Measurements from ENCODE around the gene INTS6L.

The INTS6L gene, protein sequence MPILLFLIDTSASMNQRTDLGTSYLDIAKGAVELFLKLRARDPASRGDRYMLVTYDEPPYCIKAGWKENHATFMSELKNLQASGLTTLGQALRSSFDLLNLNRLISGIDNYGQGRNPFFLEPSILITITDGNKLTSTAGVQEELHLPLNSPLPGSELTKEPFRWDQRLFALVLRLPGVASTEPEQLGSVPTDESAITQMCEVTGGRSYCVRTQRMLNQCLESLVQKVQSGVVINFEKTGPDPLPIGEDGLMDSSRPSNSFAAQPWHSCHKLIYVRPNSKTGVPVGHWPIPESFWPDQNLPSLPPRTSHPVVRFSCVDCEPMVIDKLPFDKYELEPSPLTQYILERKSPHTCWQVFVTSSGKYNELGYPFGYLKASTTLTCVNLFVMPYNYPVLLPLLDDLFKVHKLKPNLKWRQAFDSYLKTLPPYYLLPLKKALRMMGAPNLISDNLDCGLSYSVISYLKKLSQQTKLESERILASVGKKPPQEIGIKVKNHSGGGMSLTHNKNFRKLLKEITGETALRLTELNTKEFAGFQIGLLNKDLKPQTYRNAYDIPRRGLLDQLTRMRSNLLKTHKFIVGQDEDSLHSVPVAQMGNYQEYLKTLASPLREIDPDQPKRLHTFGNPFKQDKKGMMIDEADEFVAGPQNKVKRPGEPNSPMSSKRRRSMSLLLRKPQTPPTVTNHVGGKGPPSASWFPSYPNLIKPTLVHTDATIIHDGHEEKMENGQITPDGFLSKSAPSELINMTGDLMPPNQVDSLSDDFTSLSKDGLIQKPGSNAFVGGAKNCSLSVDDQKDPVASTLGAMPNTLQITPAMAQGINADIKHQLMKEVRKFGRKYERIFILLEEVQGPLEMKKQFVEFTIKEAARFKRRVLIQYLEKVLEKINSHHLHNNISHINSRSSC

DNA sequence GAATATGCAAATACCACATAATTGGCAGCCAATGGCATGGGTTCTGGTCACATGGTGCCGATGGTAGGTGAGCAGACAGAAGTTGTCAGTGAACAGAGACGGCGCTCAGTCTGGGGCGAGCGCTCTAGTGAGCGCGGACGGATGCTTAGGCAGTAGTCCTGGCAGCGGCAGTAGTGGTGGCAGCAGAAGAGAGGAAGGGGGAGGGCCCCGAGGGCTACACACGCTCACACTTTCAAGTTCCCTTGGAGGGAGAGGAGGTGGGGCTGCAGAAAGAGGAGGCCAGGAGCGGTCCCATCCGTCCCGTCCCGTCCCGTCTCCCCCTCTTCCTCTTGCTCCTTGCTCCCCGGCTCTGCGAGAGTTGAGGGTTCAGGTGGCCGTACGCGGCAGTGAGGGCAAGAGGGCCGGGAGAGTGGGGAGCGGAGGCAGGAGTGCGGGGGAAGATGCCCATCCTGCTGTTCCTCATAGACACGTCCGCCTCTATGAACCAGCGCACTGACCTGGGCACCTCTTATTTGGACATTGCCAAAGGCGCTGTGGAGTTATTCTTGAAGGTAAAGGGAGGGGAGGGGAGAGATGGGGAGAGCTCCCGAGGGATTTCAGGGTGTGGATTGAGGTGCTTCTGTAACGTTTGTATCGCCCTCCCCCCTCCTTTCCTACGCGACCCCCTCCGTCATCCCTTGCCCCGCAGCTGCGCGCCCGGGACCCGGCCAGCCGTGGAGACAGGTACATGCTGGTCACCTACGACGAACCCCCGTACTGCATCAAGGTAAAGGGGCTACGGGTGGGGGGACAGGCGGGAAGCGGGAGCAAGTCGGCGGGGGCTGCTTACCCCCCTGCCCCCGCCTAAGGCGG is at the start of gene INTS6L:
Gene INTS6L (plus strand): TSS at position 108 of the 852 bp plus-strand sequence. CDS start 333 bp downstream, at position 441.
- DNase-seq, result peak; percentile 89 to 92
- TF ChIP-seq POLR2A (IDR thresholded peaks at IDR 0.05; ENCODE audit: low read length) (peak; percentile 99), GATA1 (IDR thresholded peaks at IDR 0.05; ENCODE audit: low read depth, low read length) (no peak)

DNA sequence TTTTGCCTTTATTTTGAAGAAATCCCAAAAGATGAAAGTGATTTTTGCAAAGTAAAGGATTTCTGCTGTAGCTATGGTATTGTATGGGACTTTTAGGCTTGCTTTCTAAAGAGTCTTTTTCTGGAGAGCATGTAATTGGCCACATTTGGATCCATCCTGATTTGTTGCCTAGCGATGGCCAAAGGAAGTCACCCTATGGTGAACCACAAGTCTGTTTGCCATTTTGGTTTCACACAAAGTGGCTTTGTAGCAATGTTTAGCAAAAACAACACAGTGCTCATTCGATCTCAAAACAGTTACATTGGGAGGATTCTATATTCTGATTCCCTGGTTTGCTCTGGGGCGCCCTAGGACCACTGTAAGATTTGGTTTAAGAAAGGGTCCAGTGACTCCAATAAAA is 44.1 kb upstream of the INTS6L start:
- DNase-seq, result no peak

DNA sequence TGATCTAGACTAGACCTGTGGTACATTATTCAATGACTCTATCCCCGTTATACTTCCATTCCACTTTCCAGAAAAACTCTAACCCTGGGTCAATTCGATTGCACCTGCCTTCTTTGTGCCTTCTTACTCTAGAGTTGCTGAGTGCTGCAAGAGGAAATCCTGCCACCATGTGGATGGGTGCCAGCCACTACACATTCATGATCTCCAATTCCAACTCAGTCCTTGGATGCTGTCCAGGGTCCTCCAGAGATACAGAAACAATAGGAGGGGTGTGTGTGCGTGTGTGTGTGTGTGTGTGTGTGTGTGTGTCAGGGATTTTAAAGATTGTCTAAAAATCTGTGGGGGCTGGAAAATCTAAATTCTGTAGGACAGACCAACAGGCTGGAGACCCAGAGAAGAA is 42.9 kb upstream of the INTS6L start:
- DNase-seq, result peak; percentile 36 to 49

More for the DNA sequence above, 44.1 kb upstream of the INTS6L start:
- no peak for TF ChIP-seq POLR2A (IDR thresholded peaks at IDR 0.05; ENCODE audit: low read length)

DNA sequence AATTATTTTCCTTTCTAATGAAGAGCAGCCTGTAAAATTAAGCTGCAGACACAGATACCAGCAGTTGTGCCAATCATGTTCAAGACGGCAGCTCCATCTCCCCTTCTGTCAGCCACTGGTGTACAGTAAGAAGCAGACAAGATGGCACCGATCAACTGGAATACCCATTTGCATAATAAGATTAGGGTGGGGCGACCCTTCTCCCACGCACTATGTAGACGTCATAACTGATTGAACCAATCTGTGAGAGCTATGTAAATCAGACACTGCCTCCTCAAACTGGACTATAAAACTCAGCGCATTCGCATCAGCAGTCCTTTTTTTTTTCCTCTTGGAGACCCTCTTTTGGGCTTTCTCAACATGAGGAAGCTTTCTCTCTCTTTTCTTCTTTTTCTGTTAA is 40.4 kb upstream of the INTS6L start:
- DNase-seq, result no peak
- no peak for TF ChIP-seq POLR2A (IDR thresholded peaks at IDR 0.05; ENCODE audit: low read length)
- TF ChIP-seq GATA1 (IDR thresholded peaks at IDR 0.05; ENCODE audit: low read depth, low read length), result no peak

More for the DNA sequence above, 42.9 kb upstream of the INTS6L start:
- TF ChIP-seq POLR2A (IDR thresholded peaks at IDR 0.05; ENCODE audit: low read length) (no peak), GATA1 (IDR thresholded peaks at IDR 0.05; ENCODE audit: low read depth, low read length) (no peak)

DNA sequence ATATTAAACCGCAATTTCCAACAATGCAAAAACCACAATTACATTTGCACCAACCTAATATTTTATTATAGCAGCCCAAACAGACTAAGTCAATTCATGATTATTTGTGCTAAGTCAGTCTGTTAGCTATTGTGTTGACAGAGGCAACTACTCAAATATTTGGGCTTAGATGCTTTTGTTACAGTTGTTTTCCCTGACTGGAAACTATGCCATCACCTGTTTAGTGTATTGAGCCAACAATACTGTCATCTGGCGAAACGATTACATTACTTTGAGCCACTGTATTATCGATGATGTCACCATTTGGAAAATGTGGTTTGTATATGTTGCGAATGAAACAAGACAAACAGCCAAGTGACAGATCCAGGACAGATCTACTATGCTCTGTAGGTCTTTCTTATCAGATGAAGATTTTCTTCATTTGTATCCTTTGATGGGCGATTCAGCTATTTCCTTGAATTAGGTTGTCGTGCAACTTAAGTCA is 38.7 kb upstream of the INTS6L start:
- no peak for TF ChIP-seq POLR2A (IDR thresholded peaks at IDR 0.05; ENCODE audit: low read length)
- TF ChIP-seq GATA1 (IDR thresholded peaks at IDR 0.05; ENCODE audit: low read depth, low read length), result no peak
- no peak for DNase-seq

DNA sequence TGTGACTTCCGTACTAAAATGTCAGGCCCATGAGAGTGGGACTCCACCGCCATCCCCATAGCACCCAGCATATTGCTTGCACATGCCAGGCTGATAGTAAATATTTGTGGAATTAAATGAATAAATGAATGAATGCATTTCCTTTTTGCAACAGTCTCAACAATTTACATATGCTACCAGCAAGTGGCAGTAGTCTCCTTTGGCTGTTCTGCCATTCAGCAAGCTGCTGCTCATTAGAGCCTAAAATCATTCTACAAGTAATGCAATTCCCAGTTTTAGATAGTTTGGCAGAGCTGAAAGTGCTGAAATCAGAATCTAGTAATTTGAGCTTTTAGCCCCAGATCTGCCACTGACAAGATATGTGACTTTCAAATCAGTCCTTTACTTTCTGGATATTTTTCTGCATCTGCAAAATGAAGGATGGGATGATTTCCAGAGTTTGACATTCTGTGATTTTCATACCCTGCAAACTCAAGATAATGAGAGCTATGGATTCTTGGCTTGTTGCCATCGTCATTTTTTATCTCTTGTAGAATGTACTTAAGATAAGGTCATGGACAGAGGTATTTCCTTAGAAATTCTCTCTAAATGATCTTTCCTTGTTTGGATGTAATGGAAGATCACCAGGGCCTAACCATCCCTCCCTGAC is 35.7 kb upstream of the INTS6L start:
- TF ChIP-seq POLR2A (IDR thresholded peaks at IDR 0.05; ENCODE audit: low read length) (no peak), GATA1 (IDR thresholded peaks at IDR 0.05; ENCODE audit: low read depth, low read length) (no peak)
- DNase-seq, result peak; percentile 47

DNA sequence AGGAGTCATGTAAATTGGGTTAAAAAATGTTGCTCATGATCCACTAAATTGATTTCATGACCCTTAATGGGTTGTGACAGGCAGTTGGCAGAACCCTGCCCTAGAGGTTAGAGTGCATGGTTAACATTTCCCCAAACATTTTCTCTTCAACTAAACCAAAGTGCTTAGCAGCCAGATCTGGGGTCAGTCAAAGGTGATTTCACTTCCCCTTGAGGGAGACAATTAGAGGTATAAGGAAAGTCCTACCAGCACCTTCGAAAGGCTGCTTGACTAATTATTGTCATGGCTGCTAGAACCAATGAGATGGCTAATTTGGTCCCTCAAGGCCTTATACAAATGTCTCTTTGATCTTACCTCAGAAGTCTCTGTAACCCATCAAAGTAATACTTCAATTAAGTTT is 30.9 kb upstream of the INTS6L start:
- no peak for TF ChIP-seq GATA1 (IDR thresholded peaks at IDR 0.05; ENCODE audit: low read depth, low read length)
- no peak for DNase-seq

DNA sequence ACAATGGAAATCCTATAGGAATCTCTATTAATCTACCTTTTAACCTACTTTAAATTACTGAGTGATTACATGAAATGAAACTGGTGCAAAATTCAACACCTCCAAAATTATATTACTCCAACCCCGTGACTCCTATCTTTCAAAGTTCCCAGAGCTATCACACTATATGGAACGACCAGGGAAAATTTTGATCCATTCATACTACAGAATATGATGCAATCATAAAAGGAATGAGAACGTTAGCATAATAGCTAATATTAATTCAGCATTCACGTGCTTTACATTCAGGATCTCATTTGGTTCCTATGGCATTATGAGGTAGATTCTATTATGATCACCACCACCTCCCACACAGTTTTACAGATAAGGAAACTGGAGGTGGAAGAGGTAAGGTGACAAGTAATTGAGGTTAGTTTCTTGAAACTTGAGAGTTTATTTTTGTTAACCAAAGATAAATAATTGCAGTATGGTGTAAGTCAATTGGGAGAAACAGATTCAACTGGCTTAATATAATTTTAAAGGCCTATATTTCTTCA is 29.4 kb upstream of the INTS6L start:
- DNase-seq, result no peak
- TF ChIP-seq GATA1 (IDR thresholded peaks at IDR 0.05; ENCODE audit: low read depth, low read length), result no peak
- TF ChIP-seq POLR2A (IDR thresholded peaks at IDR 0.05; ENCODE audit: low read length), result no peak

DNA sequence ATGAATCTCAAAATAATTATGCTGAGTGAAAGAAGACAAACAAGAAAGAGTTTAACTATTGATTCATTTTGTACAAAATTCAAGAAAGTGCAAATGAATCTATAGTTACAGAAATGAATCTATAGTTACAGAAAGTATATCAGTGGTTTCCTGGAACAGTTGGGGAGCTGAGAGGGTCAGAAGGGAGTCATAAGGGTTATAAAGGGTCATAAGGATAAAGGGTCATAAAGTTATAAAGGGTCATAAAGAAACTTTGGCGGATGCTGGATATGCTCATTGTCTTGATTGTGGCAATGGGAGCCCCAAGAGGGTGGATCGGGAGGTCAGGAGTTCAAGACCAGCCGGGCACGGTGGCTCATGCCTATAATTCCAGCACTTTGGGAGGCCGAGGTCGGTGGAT is 26.0 kb upstream of the INTS6L start:
- no peak for DNase-seq
- TF ChIP-seq POLR2A (IDR thresholded peaks at IDR 0.05; ENCODE audit: low read length), result no peak
- TF ChIP-seq GATA1 (IDR thresholded peaks at IDR 0.05; ENCODE audit: low read depth, low read length), result no peak

DNA sequence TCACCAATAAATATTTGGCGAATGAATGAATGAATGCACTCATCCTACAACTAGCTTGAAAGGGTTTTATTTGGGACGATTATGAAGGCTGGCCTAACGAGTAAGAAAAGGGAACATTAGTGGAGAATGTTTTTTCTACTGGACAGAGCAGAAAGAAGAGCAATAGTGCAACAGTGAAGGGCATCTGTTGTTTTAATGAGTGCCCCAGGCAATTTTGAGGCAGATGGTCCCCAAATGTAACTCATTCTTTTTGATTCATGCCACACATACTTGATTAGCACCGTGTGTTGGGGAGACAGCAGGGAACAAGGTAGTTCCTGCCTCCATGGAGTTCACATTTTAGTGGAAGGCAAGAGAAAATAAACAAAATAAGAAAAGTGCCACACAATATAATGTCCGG is 22.7 kb upstream of the INTS6L start:
- TF ChIP-seq GATA1 (IDR thresholded peaks at IDR 0.05; ENCODE audit: low read depth, low read length), result no peak
- no peak for TF ChIP-seq POLR2A (IDR thresholded peaks at IDR 0.05; ENCODE audit: low read length)
- no peak for DNase-seq

DNA sequence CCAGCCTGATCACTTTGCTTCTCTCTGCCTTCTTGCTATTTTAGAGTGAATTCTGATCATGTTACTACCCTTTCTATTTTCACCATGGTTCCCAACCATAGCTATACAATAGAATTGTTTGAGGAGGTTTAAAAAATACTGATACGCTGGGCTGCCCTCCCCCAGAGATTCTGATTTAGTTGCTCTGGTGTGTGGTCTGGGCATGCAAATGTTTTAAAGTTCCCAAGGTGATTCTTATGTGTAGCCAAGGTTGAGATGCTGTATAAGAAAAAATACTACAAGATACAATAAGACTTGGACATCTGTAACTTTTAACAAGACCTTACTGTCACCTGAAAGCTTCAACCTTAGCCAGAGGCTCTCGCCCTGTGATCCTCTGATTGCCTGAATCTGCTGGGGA is 22.2 kb upstream of the INTS6L start:
- no peak for DNase-seq

DNA sequence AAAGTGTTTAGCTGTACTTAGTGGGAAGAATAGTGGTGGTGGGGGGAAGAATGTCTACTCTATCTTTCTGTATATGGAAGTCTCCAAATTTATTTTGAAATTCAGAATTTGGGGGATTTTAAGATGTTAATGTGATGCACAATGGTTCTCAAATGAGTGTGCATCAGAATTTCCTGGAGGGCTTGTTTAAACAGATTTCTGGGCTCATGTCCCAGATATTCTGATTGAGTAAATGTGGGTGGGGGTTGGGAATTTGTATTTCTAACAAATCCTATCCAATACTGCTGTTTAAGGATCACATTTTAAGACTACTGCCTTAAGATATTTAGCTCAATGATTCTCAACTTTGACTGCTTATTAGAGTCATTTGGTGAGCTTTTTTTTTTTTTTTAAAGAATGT is 15.1 kb upstream of the INTS6L start:
- TF ChIP-seq GATA1 (IDR thresholded peaks at IDR 0.05; ENCODE audit: low read depth, low read length) (no peak), POLR2A (IDR thresholded peaks at IDR 0.05; ENCODE audit: low read length) (no peak)
- DNase-seq, result no peak

More for the DNA sequence above, 22.2 kb upstream of the INTS6L start:
- TF ChIP-seq POLR2A (IDR thresholded peaks at IDR 0.05; ENCODE audit: low read length) (no peak), GATA1 (IDR thresholded peaks at IDR 0.05; ENCODE audit: low read depth, low read length) (no peak)

DNA sequence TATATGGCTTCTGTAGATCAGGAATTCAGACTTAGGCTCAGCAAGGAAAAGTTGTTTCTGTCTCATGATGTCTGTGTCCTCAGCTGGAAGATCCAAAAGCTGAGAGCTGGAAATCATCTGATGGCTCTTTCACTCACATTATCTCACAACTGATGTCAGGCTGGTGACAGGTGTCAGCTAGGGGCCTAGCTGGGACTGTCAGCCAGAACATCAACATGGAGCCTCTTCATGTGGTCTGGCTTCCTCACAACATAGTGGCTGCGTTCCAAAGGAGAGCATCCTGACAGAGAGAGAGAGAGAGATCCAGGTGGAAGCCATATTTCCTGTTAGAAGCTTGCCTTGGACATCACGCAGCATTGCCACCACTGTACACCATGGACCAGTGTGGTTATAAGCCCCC is 10.6 kb upstream of the INTS6L start:
- no peak for DNase-seq
- TF ChIP-seq GATA1 (IDR thresholded peaks at IDR 0.05; ENCODE audit: low read depth, low read length) (no peak), POLR2A (IDR thresholded peaks at IDR 0.05; ENCODE audit: low read length) (no peak)
